ENCODE measurements around the gene C1QTNF5. TPM values are rescaled to one million over a fixed set of nuclear protein-coding genes. Genes with fewer than 3 reads are reported as not detected.
"Not testable (repeated sequence)": the region's sequence is repeated elsewhere in the genome, so short reads cannot be mapped to it uniquely, and the experiment has no call there.

C1QTNF5 gene
- total RNA-seq, 1 experiment from 2014 or later: not detected

DNA sequence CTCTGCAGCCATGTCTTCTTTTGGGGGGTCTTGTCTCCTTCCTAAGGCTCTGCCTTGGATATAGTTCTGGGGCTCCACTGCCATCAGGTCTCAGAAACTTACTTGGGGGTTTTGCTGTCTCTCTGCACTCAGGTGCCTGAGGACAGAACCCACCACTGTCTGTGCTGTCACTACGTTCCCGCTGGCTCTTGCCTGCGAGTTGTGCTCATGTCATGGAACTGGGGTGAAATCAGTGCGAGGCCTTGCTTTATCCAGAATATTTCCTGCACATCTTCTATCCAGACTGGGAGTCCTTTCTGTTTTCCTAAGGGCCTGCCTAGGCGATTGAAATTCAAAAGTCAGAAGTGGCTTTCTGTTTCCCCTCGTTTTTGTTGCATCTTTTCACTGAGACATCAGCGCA lies 47.4 kb upstream of the C1QTNF5 start:
- H3K4me1 ChIP-seq (ENCODE audit: control insufficient read depth, insufficient read depth, low read length): no peaks in the 10 kb centered on the region
- intact Hi-C loops (cut with micrococcal nuclease; ENCODE audit: unreplicated experiment): no loop called here
- no TSS peak for BruUV-seq (replicated peaks)
- ATAC-seq: no peak
- no peaks in the 10 kb centered on the region for H3K36me3 ChIP-seq (ENCODE audit: control insufficient read depth, insufficient read depth, low read length)
- in situ Hi-C loops (cut with HindIII; ENCODE audit: low pct_unique_long_range_greater_than_20kb, low sequenced_read_pairs): no loop called here
- POLR2A ChIA-PET: no interaction called here
- H3K27me3 ChIP-seq (ENCODE audit: control insufficient read depth, insufficient read depth, low read length): no peaks in the 10 kb centered on the region
- H3K9me3 ChIP-seq (ENCODE audit: control insufficient read depth, insufficient read depth, low read depth, low read length): no peaks in the 10 kb centered on the region
- CTCF ChIA-PET: interaction anchor here (0.6 kb wide), 1 partner anchor 14 kb away, joined by 4 read pairs; no protein-coding TSS in a partner anchor
- no peak overlapping the region for H3K27ac ChIP-seq (ENCODE audit: low read length)
- no peak for DNase-seq (ENCODE audit: low read depth, low spot score)
- no peak overlapping the region for H3K4me3 ChIP-seq (ENCODE audit: low read depth in 2 of 2, low read length in 2 of 2)
- TF ChIP-seq, protein P1, sequence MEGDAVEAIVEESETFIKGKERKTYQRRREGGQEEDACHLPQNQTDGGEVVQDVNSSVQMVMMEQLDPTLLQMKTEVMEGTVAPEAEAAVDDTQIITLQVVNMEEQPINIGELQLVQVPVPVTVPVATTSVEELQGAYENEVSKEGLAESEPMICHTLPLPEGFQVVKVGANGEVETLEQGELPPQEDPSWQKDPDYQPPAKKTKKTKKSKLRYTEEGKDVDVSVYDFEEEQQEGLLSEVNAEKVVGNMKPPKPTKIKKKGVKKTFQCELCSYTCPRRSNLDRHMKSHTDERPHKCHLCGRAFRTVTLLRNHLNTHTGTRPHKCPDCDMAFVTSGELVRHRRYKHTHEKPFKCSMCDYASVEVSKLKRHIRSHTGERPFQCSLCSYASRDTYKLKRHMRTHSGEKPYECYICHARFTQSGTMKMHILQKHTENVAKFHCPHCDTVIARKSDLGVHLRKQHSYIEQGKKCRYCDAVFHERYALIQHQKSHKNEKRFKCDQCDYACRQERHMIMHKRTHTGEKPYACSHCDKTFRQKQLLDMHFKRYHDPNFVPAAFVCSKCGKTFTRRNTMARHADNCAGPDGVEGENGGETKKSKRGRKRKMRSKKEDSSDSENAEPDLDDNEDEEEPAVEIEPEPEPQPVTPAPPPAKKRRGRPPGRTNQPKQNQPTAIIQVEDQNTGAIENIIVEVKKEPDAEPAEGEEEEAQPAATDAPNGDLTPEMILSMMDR (IDR thresholded peaks at IDR 0.05): no peak
- no peak for TF ChIP-seq POLR2AphosphoS5 (IDR thresholded peaks at IDR 0.05; ENCODE audit: low read depth, low read length)
- TF ChIP-seq SIN3A (IDR thresholded peaks at IDR 0.05; ENCODE audit: borderline replicate concordance, insufficient read depth, low read depth, low read length): no peak
- no peak for TF ChIP-seq TCF7L2 (IDR thresholded peaks at IDR 0.05; ENCODE audit: low read depth, low read length)
- TF ChIP-seq, protein P2, sequence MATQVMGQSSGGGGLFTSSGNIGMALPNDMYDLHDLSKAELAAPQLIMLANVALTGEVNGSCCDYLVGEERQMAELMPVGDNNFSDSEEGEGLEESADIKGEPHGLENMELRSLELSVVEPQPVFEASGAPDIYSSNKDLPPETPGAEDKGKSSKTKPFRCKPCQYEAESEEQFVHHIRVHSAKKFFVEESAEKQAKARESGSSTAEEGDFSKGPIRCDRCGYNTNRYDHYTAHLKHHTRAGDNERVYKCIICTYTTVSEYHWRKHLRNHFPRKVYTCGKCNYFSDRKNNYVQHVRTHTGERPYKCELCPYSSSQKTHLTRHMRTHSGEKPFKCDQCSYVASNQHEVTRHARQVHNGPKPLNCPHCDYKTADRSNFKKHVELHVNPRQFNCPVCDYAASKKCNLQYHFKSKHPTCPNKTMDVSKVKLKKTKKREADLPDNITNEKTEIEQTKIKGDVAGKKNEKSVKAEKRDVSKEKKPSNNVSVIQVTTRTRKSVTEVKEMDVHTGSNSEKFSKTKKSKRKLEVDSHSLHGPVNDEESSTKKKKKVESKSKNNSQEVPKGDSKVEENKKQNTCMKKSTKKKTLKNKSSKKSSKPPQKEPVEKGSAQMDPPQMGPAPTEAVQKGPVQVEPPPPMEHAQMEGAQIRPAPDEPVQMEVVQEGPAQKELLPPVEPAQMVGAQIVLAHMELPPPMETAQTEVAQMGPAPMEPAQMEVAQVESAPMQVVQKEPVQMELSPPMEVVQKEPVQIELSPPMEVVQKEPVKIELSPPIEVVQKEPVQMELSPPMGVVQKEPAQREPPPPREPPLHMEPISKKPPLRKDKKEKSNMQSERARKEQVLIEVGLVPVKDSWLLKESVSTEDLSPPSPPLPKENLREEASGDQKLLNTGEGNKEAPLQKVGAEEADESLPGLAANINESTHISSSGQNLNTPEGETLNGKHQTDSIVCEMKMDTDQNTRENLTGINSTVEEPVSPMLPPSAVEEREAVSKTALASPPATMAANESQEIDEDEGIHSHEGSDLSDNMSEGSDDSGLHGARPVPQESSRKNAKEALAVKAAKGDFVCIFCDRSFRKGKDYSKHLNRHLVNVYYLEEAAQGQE (IDR thresholded peaks at IDR 0.05; ENCODE audit: insufficient read depth in 1 of 2, low read depth in 2 of 2, low read length in 1 of 2): no peak

GRCh38 chr11:119384332-119384731 lies 43.6 kb upstream of the C1QTNF5 start:
- intact Hi-C loops (cut with micrococcal nuclease; ENCODE audit: unreplicated experiment) (loop anchor here (5.0 kb wide), 1 partner anchor 88 kb away; no protein-coding TSS in a partner anchor), in situ Hi-C loops (cut with HindIII; ENCODE audit: low pct_unique_long_range_greater_than_20kb, low sequenced_read_pairs) (no loop called here)
- H3K27me3 ChIP-seq (ENCODE audit: control insufficient read depth, insufficient read depth, low read length): no peaks in the 10 kb centered on the region
- H3K4me1 ChIP-seq (ENCODE audit: control insufficient read depth, insufficient read depth, low read length): peaks cover 3% of the 10 kb centered on the region; the same call in 1 of the 2 replicates
- TF ChIP-seq SIN3A (IDR thresholded peaks at IDR 0.05; ENCODE audit: borderline replicate concordance, insufficient read depth, low read depth, low read length) (no peak), POLR2AphosphoS5 (IDR thresholded peaks at IDR 0.05; ENCODE audit: low read depth, low read length) (no peak), TCF7L2 (IDR thresholded peaks at IDR 0.05; ENCODE audit: low read depth, low read length) (no peak)
- TF ChIP-seq, protein P2 (IDR thresholded peaks at IDR 0.05; ENCODE audit: insufficient read depth in 1 of 2, low read depth in 2 of 2, low read length in 1 of 2): no peak
- TF ChIP-seq, protein P1 (IDR thresholded peaks at IDR 0.05): no peak; the same call in 1 of the 2 replicates
- H3K9me3 ChIP-seq (ENCODE audit: control insufficient read depth, insufficient read depth, low read depth, low read length): no peaks in the 10 kb centered on the region
- no TSS peak for BruUV-seq (replicated peaks)
- POLR2A ChIA-PET: no interaction called here
- CTCF ChIA-PET: interaction anchor here (1.0 kb wide), 1 partner anchor 91 kb away, joined by 4 read pairs; no protein-coding TSS in a partner anchor
- no peak overlapping the region for H3K4me3 ChIP-seq (ENCODE audit: low read depth in 2 of 2, low read length in 2 of 2)
- H3K27ac ChIP-seq (ENCODE audit: low read length): no peak overlapping the region
- ATAC-seq: no peak
- no peaks in the 10 kb centered on the region for H3K36me3 ChIP-seq (ENCODE audit: control insufficient read depth, insufficient read depth, low read length)
- DNase-seq (ENCODE audit: low read depth, low spot score): no peak

DNA sequence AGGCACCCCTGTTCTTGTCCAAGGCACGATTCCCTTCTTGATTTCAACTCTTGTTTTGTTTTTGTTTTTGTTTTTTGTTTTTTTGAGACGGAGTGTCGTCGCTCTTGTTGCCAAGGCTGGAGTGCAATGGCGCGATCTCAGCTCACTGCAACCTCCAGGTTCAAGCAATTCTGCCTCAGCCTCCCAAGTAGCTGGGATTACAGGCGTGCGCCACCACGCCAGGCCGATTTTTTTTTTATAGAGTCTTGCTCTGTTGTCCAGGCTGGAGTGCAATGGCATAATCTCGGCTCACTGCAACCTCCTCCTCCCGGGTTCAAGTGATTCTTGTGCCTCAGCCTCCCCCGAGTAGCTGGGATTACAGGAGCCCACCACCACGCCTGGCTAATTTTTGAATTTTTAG lies 41.8 kb upstream of the C1QTNF5 start:
- CTCF ChIA-PET; DNase-seq (ENCODE audit: low read depth, low spot score): not testable (repeated sequence)
- peak overlapping the region; percentile 56 to 86 for H3K4me3 ChIP-seq (ENCODE audit: low read depth in 2 of 2, low read length in 2 of 2)

More for the DNA sequence above, 41.8 kb upstream of the C1QTNF5 start:
- H3K27me3 ChIP-seq (ENCODE audit: control insufficient read depth, insufficient read depth, low read length); H3K4me1 ChIP-seq (ENCODE audit: control insufficient read depth, insufficient read depth, low read length); BruUV-seq (replicated peaks); H3K9me3 ChIP-seq (ENCODE audit: control insufficient read depth, insufficient read depth, low read depth, low read length); H3K36me3 ChIP-seq (ENCODE audit: control insufficient read depth, insufficient read depth, low read length); ATAC-seq; H3K27ac ChIP-seq (ENCODE audit: low read length); in situ Hi-C loops (cut with HindIII; ENCODE audit: low pct_unique_long_range_greater_than_20kb, low sequenced_read_pairs): not testable (repeated sequence)
- POLR2A ChIA-PET: interaction anchor here (1.4 to 1.6 kb wide), 2 partner anchors 14 to 92 kb away, joined by 3 to 4 read pairs; no protein-coding TSS in a partner anchor
- intact Hi-C loops (cut with micrococcal nuclease; ENCODE audit: unreplicated experiment): loop anchor here (5.0 kb wide), 1 partner anchor 90 kb away; no protein-coding TSS in a partner anchor
